Measurements from ENCODE around the gene MSI2. TPM values are rescaled to one million over a fixed set of nuclear protein-coding genes. Genes with fewer than 3 reads are reported as not detected.

The MSI2 gene
- total RNA-seq, 1 donor from 2014 or later: 75.5 TPM

- Mint-ChIP-seq H3K9me3 (ENCODE audit: unreplicated experiment) (no peaks in the 10 kb centered on the region), H3K36me3 (ENCODE audit: unreplicated experiment) (no peaks in the 10 kb centered on the region), H3K27ac (ENCODE audit: unreplicated experiment) (no peak overlapping the region), H3K4me1 (ENCODE audit: unreplicated experiment) (peaks cover 24% of the 10 kb centered on the region), H3K27me3 (ENCODE audit: unreplicated experiment) (no peaks in the 10 kb centered on the region), H3K4me3 (ENCODE audit: unreplicated experiment) (no peak overlapping the region)
- DNase-seq (ENCODE audit: extremely low spot score, unreplicated experiment): no peak
- no peak for TF ChIP-seq CTCF (IDR thresholded peaks at IDR 0.05)
Observed at GRCh38 chr17:57424777-57425188, 168.5 kb downstream of the MSI2 start.

GRCh38 chr17:57425431-57425830 is 169.1 kb downstream of the MSI2 start:
- peaks cover 24% of the 10 kb centered on the region for H3K4me1 Mint-ChIP-seq (ENCODE audit: unreplicated experiment)
- TF ChIP-seq CTCF (IDR thresholded peaks at IDR 0.05): no peak
- H3K27me3 Mint-ChIP-seq (ENCODE audit: unreplicated experiment): no peaks in the 10 kb centered on the region
- no peaks in the 10 kb centered on the region for H3K9me3 Mint-ChIP-seq (ENCODE audit: unreplicated experiment)
- H3K4me3 Mint-ChIP-seq (ENCODE audit: unreplicated experiment): no peak overlapping the region
- DNase-seq (ENCODE audit: extremely low spot score, unreplicated experiment): no peak
- no peaks in the 10 kb centered on the region for H3K36me3 Mint-ChIP-seq (ENCODE audit: unreplicated experiment)
- no peak overlapping the region for H3K27ac Mint-ChIP-seq (ENCODE audit: unreplicated experiment)

- no peak for TF ChIP-seq CTCF (IDR thresholded peaks at IDR 0.05)
- no peaks in the 10 kb centered on the region for H3K9me3 Mint-ChIP-seq (ENCODE audit: unreplicated experiment)
- peaks cover 24% of the 10 kb centered on the region for H3K4me1 Mint-ChIP-seq (ENCODE audit: unreplicated experiment)
- no peaks in the 10 kb centered on the region for H3K27me3 Mint-ChIP-seq (ENCODE audit: unreplicated experiment)
- H3K4me3 Mint-ChIP-seq (ENCODE audit: unreplicated experiment): no peak overlapping the region
- no peaks in the 10 kb centered on the region for H3K36me3 Mint-ChIP-seq (ENCODE audit: unreplicated experiment)
- no peak overlapping the region for H3K27ac Mint-ChIP-seq (ENCODE audit: unreplicated experiment)
- no peak for DNase-seq (ENCODE audit: extremely low spot score, unreplicated experiment)
Observed at GRCh38 chr17:57425903-57426880, 169.9 kb downstream of the MSI2 start.

GRCh38 chr17:57429966-57430365 is 173.6 kb downstream of the MSI2 start:
- no peak for DNase-seq (ENCODE audit: extremely low spot score, unreplicated experiment)
- Mint-ChIP-seq H3K36me3 (ENCODE audit: unreplicated experiment) (peaks cover 3% of the 10 kb centered on the region), H3K27ac (ENCODE audit: unreplicated experiment) (no peak overlapping the region), H3K27me3 (ENCODE audit: unreplicated experiment) (no peaks in the 10 kb centered on the region), H3K9me3 (ENCODE audit: unreplicated experiment) (no peaks in the 10 kb centered on the region), H3K4me3 (ENCODE audit: unreplicated experiment) (no peak overlapping the region), H3K4me1 (ENCODE audit: unreplicated experiment) (peaks cover 14% of the 10 kb centered on the region)
- TF ChIP-seq CTCF (IDR thresholded peaks at IDR 0.05): no peak

GRCh38 chr17:57431415-57431814 is 175.1 kb downstream of the MSI2 start:
- Mint-ChIP-seq H3K27ac (ENCODE audit: unreplicated experiment) (no peak overlapping the region), H3K27me3 (ENCODE audit: unreplicated experiment) (no peaks in the 10 kb centered on the region), H3K9me3 (ENCODE audit: unreplicated experiment) (no peaks in the 10 kb centered on the region), H3K4me1 (ENCODE audit: unreplicated experiment) (peaks cover 15% of the 10 kb centered on the region), H3K4me3 (ENCODE audit: unreplicated experiment) (no peak overlapping the region), H3K36me3 (ENCODE audit: unreplicated experiment) (peaks cover 3% of the 10 kb centered on the region)
- no peak for TF ChIP-seq CTCF (IDR thresholded peaks at IDR 0.05)
- no peak for DNase-seq (ENCODE audit: extremely low spot score, unreplicated experiment)

All from osteocyte (in vitro differentiated cells).